Activated naive CD4-positive, alpha-beta T cell treated with anti-CD3 and anti-CD28 coated beads, Interleukin-2, amount 50 U/mL, for 72 hours (primary cell): ENCODE measurements around the gene ZP2. TPM values are rescaled to one million over a fixed set of nuclear protein-coding genes. Genes with fewer than 3 reads are reported as not detected.
A peak's percentile ranks its signal among the peaks of the same experiment; 100 is the strongest.
"Not testable (repeated sequence)": the region's sequence is repeated elsewhere in the genome, so short reads cannot be mapped to it uniquely, and the experiment has no call there.

Experiments
- ATAC-seq, 2 donors: fragments of 150-1000 bp; cut with Tn5 transposase; 2 replicates each; pipeline ENCODE4 v1.10.0; 2021; ENCODE audit warnings: mild to moderate bottlenecking in 2 of 2, moderate library complexity in 2 of 2
- DNase-seq, 2 donors: peaks; one replicate each; pipeline ENCODE4 v3.0.0; 2021 to 2022; ENCODE audit warnings: low spot score in 2 of 2
- H3K27ac Mint-ChIP-seq, 2 donors: one replicate each; pipeline ENCODE4 v1.8.0; 2022; ENCODE audit warnings: mild to moderate bottlenecking in 2 of 2, mixed read lengths in 2 of 2
- H3K36me3 Mint-ChIP-seq, 2 donors: one replicate each; pipeline ENCODE4 v1.8.0; 2022; ENCODE audit warnings: mixed read lengths in 2 of 2
- H3K9me3 Mint-ChIP-seq, 2 donors: one replicate each; pipeline ENCODE4 v1.8.0; 2022; ENCODE audit warnings: mixed read lengths in 2 of 2
- total RNA-seq, 2 donors: library from RNA; stranded (reverse); gene quantifications; one replicate each; pipeline ENCODE4 v1.2.3, GENCODE V29; 2022

The ZP2 gene
- total RNA-seq, 2 donors from 2014 or later = not detected

DNA sequence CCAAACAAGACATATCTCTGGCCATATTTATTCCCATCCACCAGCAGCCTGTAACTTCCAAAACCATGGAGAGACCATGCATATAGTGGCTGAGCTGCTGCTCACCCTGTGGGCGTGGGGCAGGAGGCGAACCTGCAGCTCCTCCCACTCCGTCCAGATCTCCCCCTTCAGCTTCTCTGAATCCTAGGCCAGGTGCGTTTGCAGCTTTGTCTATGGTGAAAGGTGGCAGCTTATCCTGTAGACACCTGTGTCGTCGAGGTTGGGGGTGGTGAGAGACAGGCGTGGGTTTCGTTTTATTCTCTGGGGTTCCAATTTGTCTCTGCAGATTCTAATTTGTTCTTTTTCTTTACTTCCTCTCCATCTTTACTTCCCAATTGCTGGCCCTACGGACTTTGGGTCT is 12.4 kb upstream of the ZP2 start:
- ATAC-seq = no peak
- Mint-ChIP-seq H3K27ac (peak overlapping the region in 1 of 2 donors; percentile 62), H3K36me3 (no peaks in the 10 kb centered on the region), H3K9me3 (no peaks in the 10 kb centered on the region)
- no peak for DNase-seq

DNA sequence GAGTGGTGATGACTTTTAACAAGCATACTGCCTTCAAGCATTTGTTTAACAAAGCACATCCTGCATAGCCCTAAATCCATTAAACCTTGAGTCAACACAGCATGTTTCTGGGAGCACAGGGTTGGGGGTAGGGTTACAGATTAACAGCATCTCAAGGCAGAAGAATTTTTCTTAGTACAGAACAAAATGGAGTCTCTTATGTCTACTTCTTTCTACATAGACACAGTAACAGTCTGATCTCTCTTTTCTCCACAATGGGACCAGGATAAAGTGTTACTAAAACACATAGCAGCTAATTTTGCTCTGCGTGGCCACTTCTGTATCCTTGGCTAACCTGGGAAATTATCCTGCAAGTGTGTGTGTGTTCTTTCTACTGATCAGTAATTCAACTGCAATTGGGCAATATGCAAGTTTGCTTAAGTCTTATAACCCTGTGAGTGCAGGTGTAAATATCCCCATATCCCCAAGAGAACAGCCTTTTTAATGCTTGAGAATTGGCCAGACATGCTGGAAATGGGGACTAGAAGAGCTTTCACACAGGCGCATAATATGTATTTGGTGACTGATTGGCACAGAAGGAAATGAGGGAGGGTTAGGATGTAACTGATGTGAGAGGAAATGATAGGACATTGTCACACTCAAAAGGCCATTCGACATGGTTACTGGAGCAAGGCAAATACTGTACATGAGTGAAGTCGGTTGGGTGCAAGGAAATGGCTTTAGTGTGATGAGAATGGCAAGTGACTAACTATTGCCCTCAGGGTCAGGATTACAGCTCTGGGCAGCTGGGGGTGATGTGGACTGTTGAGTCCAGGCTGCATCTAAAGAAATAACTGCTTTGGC is 11.3 kb upstream of the ZP2 start:
- no peak for ATAC-seq
- H3K36me3 Mint-ChIP-seq = no peaks in the 10 kb centered on the region
- H3K27ac Mint-ChIP-seq = no peak overlapping the region
- no peak for DNase-seq
- H3K9me3 Mint-ChIP-seq = no peaks in the 10 kb centered on the region

DNA sequence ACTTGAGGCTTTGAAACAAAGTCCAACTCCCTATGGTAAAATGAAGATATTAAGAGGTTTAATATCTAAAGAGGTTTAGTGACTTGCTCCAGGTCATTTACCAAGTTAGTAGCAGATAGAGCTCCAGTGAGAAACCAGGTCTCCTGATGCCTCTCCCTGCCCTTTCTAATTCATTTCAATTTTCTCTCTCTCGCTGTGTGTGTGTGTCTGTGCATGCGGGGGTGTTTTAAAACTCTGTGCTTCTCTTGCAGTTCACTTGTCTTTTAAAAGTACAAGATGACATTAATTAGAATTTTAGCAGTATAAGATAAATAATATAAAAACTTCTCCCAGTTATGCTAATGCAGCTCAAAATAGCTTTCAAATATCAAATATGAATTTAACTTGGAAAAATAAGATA is 8.2 kb upstream of the ZP2 start:
- DNase-seq (no peak), ATAC-seq (no peak)
- Mint-ChIP-seq H3K9me3 (no peaks in the 10 kb centered on the region), H3K36me3 (no peaks in the 10 kb centered on the region), H3K27ac (no peak overlapping the region)

DNA sequence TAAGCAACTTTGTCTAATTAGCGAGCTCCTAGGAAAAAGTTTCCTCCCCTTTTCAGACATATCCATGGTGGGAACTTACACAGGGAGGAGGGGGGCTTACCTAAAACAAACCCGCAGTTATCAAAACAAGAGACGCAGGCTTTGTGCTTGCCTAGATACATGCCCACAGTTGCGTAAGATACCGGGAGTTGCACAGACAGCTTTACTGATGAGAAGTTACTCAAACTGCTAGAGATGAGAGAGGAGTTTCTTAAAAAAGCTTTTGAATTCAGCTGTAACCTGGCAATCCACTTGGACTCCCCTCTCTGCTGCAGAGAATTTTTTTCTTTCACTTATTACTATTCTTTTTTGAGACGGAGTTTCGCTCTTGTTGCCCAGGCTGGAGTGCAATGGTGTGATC is 6.8 kb upstream of the ZP2 start:
- no peak for DNase-seq
- no peaks in the 10 kb centered on the region for H3K36me3 Mint-ChIP-seq
- no peak for ATAC-seq

DNA sequence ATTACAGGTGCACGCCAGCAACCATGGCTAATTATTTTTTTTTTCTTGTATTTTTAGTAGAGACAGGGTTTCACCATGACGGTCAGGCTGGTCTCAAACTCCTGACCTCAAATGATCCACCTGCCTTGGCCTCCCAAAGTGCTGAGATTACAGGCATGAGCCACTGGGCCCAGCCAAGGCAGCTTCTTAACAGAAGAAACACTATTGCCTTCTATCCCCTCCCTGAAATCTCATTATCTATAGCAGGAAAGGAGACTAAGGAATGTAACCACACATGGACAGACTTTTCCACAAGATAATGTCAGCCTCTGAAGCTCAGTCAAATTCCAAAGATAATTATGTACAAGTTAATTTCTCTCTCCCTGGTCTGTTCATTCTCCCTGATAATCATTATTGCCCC is 5.7 kb upstream of the ZP2 start:
- H3K9me3 Mint-ChIP-seq = no peaks in the 10 kb centered on the region
- no peak for ATAC-seq
- no peaks in the 10 kb centered on the region for H3K36me3 Mint-ChIP-seq
- H3K27ac Mint-ChIP-seq = no peak overlapping the region
- no peak for DNase-seq

More for the DNA sequence above, 6.8 kb upstream of the ZP2 start:
- Mint-ChIP-seq H3K27ac (no peak overlapping the region), H3K9me3 (no peaks in the 10 kb centered on the region)

DNA sequence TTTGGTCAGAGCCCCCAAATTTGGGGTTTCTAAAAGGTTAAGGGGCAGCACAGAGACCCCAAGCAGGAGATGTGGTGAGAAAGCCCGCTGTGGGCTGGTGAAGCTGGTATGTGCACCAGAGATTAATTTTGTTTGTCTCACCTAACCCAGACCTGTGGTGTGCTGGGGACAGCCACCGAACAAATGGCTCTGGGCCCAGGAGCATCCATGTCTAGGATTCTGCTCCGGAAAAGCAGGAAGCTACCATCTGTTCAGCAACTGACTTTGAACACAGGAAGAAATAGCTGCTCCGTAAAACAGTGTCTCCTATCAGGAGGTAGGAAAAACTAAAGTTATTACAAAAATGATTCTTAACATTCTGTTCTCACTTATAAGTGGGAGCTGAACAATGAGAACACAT is 2.7 kb upstream of the ZP2 start:
- Mint-ChIP-seq H3K36me3 (no peaks in the 10 kb centered on the region), H3K27ac (no peak overlapping the region), H3K9me3 (no peaks in the 10 kb centered on the region)
- DNase-seq (no peak), ATAC-seq (no peak)

DNA sequence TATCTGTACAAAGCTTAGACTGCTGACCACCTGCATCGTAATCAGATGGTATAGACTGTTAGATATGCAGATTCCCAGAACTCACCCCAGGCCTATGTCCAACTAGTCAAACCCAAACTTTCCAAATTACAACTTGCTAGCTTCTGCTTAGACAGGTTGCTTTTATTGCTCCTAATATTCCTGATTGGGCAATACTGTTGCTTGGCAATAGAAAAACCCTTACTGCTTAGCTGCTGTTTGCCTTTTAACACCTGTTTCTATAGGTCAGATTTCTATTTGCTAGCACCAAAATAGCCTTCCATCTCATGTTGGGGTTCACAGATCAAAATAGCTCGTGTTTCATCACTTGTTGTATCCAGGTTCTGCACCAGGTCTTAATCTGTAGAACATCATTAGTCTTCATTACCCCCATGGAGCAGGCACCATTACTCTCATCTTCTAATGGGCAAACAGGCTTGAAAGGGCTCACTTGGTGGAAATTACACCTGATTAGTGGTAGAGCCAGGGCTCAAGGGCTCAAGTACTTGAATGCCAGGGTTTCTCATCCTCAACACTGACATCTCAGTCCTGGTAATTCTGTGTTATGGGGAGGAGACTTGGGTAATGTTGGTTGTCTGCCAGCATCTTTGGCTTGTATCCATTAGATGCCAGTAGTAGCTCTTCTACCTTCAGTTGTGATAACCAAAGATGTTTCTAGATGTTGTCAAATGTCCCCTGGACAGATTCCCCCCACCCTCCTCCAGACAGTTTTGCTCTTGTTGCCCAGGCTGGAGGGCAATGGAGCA is 2.7 kb downstream of the ZP2 start:
- ATAC-seq (no peak), DNase-seq (no peak)
- Mint-ChIP-seq H3K36me3 (no peaks in the 10 kb centered on the region), H3K27ac (no peak overlapping the region), H3K9me3 (no peaks in the 10 kb centered on the region)

DNA sequence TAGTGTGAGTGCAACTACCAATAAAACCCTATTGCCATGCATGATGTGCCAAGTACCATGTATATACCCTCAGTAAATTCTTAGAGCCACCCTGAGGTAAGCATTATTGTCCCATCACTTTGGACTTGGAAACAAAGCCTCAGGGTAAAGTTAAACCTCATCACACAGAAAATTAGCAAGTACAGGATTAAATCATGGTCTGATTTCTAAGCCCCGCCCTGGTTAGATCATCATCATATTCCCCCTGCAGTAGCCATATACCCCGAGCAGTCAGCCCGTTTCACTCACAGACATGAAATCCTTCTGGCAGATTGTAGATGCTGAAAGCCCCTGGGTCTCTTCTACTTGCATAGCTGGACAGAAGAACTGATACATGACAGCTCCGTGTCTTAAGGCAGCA is 4.8 kb downstream of the ZP2 start:
- no peaks in the 10 kb centered on the region for H3K36me3 Mint-ChIP-seq
- no peak for DNase-seq
- ATAC-seq = no peak
- H3K9me3 Mint-ChIP-seq = no peaks in the 10 kb centered on the region
- no peak overlapping the region for H3K27ac Mint-ChIP-seq

DNA sequence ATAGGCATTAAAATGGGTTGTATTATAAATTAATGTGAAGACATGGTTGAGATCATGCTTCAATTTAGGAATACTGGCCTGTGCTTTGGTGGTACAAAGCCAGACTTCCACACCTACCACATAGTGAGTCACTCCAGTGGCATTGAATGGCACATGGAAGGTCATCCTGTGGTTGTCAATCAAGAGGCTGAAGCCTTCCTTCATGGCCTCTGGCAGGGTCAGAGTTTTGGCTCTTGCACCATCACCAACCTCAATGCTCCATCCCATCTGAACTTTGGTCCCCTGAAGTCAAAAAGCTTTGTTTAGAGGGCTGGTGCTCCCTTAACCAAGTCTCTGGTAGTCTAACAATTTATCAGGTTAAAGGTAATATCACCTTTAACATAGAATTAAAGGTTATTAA is 6.1 kb downstream of the ZP2 start:
- no peak overlapping the region for H3K27ac Mint-ChIP-seq
- no peaks in the 10 kb centered on the region for H3K9me3 Mint-ChIP-seq
- no peaks in the 10 kb centered on the region for H3K36me3 Mint-ChIP-seq
- DNase-seq (no peak), ATAC-seq (no peak)

DNA sequence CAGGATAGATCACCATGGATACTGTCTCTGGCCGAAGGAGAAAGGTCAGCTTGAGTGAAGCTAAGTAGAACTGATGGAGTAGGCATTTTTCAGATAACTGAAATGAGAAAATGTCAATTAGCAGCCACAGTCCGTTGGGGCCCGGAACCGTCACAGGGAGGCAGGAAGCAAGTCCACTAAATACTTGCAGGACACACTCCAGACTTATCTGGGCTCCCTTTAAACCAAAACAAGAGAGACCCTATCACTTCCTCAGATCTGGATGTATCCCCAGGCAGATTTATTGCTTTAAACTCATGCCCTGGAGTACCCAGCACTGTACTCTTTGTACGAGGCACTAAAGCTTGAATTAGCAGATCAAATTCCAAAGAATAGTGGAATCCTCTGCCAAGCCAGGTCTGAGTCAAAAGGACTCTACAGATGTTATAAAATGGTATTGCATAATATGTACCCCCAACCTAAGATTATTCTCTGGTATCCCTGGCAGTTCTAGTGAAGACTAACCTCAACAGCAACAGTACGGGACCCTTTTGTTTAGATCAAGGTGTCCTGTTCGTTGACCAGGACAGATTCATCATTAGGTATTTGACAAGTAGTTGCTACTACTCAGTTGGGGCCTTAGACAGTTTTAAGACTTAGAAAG is 8.1 kb downstream of the ZP2 start:
- Mint-ChIP-seq H3K9me3 (no peaks in the 10 kb centered on the region), H3K27ac (no peak overlapping the region), H3K36me3 (no peaks in the 10 kb centered on the region)
- ATAC-seq = no peak
- DNase-seq = no peak

DNA sequence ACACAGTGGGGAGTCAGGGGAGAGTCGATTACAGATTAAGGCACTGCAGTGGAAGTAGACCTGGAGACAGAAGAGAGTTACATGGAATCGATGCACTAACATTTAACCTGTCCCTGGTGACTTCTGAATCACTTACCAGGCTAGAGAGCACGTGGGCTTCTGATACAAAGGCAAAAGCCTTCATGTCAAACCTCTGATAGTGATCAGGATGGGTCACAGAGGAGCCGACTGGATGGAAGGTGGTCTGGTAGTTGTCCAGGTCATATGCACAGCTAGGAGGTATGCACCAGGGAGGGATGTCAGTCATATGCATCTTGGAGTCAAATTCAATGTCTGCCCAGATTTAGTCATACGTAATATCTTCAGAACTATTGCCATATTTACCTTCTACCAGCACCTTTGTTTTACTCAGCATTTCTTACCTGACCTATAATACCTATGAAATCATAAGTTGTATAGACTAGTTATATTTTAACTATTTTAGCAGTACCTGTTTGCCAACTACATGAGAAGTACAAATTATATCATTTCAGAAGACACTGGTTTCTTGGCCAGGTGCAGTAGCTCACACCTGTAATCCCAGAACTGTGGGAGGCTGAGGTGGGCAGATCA is 11.7 kb downstream of the ZP2 start:
- Mint-ChIP-seq H3K9me3 (no peaks in the 10 kb centered on the region), H3K36me3 (no peaks in the 10 kb centered on the region), H3K27ac (no peak overlapping the region)
- ATAC-seq = no peak
- no peak for DNase-seq

DNA sequence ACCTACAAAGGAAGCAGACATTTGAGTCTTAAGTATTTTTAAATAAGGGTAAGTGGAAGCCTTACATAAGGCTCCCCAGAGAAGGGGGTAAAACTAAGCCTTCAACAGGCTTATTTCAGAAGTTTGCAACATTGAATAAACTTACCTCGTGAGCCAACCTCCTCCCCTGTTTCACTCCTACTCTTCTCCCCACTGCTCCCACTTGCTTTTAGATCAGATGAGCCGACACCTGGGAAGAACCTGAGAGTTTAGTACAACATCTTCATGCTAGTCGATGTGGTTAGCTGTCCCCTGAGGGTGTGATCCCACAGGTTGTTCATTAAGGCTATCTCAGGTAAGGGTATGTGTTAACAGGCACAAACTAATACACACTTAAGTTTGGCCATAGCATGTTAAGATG is 13.8 kb downstream of the ZP2 start:
- no peaks in the 10 kb centered on the region for H3K9me3 Mint-ChIP-seq
- ATAC-seq (no peak), DNase-seq (no peak)
- H3K27ac Mint-ChIP-seq = no peak overlapping the region
- H3K36me3 Mint-ChIP-seq = no peaks in the 10 kb centered on the region

DNA sequence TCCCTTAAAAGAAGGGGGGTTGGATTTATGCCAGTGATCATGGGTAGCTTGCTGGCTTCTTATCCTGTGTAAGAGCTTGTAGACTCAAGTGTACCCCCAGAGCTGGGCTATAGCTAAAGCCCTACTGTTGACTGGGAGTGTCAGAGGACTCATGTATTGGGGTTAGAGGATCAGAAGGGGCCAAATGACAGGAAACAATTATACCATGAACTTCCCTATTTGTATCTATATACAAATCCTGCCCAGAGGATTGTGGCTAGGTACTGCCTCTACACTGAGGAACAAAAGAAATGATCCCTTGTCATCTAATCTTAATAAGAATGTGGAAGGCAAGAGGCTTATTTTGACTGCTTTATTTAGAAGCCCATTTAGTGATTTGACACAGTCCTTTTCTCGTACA is 14.3 kb downstream of the ZP2 start:
- no peaks in the 10 kb centered on the region for H3K9me3 Mint-ChIP-seq
- ATAC-seq (no peak), DNase-seq (no peak)
- no peak overlapping the region for H3K27ac Mint-ChIP-seq
- no peaks in the 10 kb centered on the region for H3K36me3 Mint-ChIP-seq

DNA sequence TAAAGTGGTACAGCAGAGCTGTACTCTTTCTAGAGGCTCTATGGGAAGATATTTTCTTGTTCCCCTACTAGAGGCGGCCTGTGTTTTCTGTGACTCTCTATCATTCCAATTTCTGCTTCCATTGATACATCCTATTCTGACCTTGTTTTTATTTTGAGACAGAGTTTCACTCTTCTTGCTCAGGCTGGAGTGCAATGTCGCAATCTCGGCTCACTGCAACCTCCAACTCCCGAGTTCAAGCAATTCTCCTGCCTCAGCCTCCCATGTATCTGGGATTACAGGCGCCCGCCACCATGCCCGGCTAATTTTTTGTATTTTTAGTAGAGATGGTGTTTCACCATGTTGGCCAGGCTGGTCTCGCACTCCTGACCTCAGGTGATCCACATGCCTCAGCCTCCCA is 16.0 kb downstream of the ZP2 start:
- not testable (repeated sequence) for H3K27ac Mint-ChIP-seq, DNase-seq, H3K36me3 Mint-ChIP-seq, ATAC-seq, H3K9me3 Mint-ChIP-seq

DNA sequence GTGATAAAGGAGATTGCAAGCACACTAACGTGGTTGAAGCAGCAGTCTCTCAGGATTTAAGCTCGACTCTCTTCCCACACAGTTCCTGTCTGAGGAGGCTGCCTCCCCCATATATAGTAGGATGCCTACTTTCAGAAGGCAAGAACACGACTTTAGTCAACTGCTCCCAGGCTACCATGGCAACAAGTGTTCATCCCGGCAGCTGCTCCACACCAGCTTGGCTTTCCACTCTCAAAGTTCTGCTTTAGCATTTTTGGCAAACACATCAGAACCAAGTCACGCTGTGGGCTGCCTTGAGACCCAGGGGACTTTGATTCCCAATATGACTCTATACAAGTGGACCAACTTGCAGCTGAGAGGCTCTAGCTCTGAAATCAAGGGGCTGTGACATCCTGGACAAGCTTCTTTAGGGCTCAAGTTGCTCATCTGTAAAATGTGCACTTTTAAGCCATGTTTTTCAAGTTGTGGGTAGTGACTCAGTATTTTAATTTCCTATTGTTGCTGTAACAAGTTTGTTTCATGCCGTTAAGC is 16.5 kb downstream of the ZP2 start:
- peak in 1 of 2 donors; percentile 4 for DNase-seq
- H3K27ac Mint-ChIP-seq = no peak overlapping the region
- H3K9me3 Mint-ChIP-seq = no peaks in the 10 kb centered on the region
- no peaks in the 10 kb centered on the region for H3K36me3 Mint-ChIP-seq
- peak in 1 of 2 donors; percentile 78 for ATAC-seq

DNA sequence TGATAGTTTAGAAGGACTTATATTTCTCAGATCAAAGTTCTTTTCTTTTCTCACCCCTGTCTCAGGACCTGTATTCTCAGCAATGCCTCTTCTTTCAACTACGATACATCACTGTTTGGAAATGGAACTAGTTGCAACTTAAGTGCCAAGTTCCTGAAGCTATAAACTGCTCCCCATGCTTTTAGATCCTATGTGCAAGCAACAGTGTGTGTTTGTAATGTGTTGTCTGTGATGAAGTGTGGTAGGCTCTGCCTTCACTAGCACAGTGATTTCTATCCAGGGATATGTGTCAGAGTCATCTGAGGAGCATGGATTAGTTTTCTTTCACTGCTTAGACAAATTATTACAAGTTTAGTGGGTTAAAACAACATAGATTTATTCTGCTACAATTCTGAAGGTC is 18.4 kb downstream of the ZP2 start:
- Mint-ChIP-seq H3K36me3 (no peaks in the 10 kb centered on the region), H3K27ac (no peak overlapping the region), H3K9me3 (no peaks in the 10 kb centered on the region)
- ATAC-seq (no peak), DNase-seq (no peak)

DNA sequence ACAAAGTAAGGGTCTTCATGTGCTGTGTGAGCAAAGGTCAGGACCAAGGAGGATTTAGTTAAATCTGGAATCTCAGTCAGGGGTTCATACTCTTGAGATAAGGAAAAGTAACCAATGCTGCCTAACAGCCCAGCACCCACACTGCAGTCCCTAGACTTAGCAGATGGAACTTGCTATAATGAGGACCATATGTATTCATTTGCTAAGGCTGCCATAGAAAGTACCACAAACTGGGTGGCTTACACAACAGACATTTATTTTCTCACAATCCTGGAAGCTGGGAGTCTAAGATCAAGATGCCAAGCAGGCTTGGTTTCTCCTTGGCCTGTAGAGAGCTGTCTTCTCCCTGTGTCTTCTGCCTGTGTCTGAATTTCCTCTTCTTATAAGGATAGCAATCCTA is 20.8 kb downstream of the ZP2 start:
- DNase-seq (no peak), ATAC-seq (no peak)
- Mint-ChIP-seq H3K36me3 (peaks cover 0 to 5% of the 10 kb centered on the region in 2 donors), H3K27ac (no peak overlapping the region), H3K9me3 (no peaks in the 10 kb centered on the region)
